K562 (cell line): ENCODE data around the gene DDX43. TPM values are rescaled to one million over a fixed set of nuclear protein-coding genes. Genes with fewer than 3 reads are reported as not detected.

ENCODE experiments used
- ATF3 ChIP-seq, 2 experiments: fragments of 450-650 bp in 1 of 2; sonication (generic) in 1 of 2; formaldehyde crosslinking in 1 of 2; IDR thresholded peaks in 1 of 2; conservative IDR thresholded peaks in 1 of 2; 2 replicates each; pipeline versions ENCODE4 v1.6.1 to v1.8.1; 2016 to 2023; ENCODE audit warnings: mild to moderate bottlenecking in 2 of 2, moderate library complexity in 2 of 2, inconsistent platforms in 1 of 2, missing genetic modification reagents in 1 of 2
- ATF7 ChIP-seq: fragments of 450-650 bp; IDR thresholded peaks from 2 replicates; pipeline ENCODE4 v1.7.1; 2014; ENCODE audit warnings: mild to moderate bottlenecking, moderate library complexity
- CEBPZ ChIP-seq: fragments of 150-350 bp; IDR thresholded peaks from 2 replicates; pipeline ENCODE4 v1.6.1; 2014; ENCODE audit warnings: low read depth, mild to moderate bottlenecking, low read length, borderline replicate concordance
- CREBBP ChIP-seq: IDR thresholded peaks from one replicate; pipeline ENCODE4 v1.6.1; 2012; ENCODE audit warnings: low read depth, mild to moderate bottlenecking, control low read depth, inconsistent platforms, low read length
- DMBX1 ChIP-seq: fragments of 250-450 bp; sonication (Bioruptor Pico); IDR thresholded peaks from 2 replicates; pipeline ENCODE4 v1.8.0; 2022; ENCODE audit warnings: inconsistent platforms, mild to moderate bottlenecking, moderate library complexity, borderline replicate concordance
- KHSRP ChIP-seq: fragments of 450-650 bp; IDR thresholded peaks from 2 replicates; pipeline ENCODE4 v1.6.1; 2017
- NCOA4 ChIP-seq: fragments of 450-650 bp; IDR thresholded peaks from 2 replicates; pipeline ENCODE4 v1.6.1; 2018; ENCODE audit warnings: mild to moderate bottlenecking; ENCODE audit not compliant: partially characterized antibody
- NFE2 ChIP-seq: IDR thresholded peaks from 2 replicates; pipeline ENCODE4 v1.6.1; 2014; ENCODE audit warnings: antibody characterized with exemption, low read depth
- NKRF ChIP-seq: fragments of 450-650 bp; IDR thresholded peaks from 2 replicates; pipeline ENCODE4 v1.6.1; 2016; ENCODE audit warnings: borderline replicate concordance
- RREB1 ChIP-seq: fragments of 250-450 bp; sonication (Bioruptor Pico); IDR thresholded peaks from 2 replicates; pipeline ENCODE4 v1.4.0; 2020
- RUNX1 ChIP-seq: sonication (generic); IDR thresholded peaks from 2 replicates; pipeline ENCODE4 v1.6.1; 2016; ENCODE audit warnings: antibody characterized with exemption, low read depth
- SMC3 ChIP-seq: conservative IDR thresholded peaks from 2 replicates; pipeline ENCODE4 v1.6.1; 2011; ENCODE audit warnings: low read depth, low read length, improper control_type of control experiment; ENCODE audit not compliant: insufficient read depth
- U2AF1 ChIP-seq: fragments of 200-400 bp; formaldehyde crosslinking; optimal IDR thresholded peaks from 2 replicates; pipeline ENCODE3; 2017; ENCODE audit warnings: mild to moderate bottlenecking, low read depth, low read length, moderate library complexity
- ZNF121 ChIP-seq: sonication (generic); formaldehyde crosslinking; conservative IDR thresholded peaks from 2 replicates; pipeline ENCODE4 v1.8.0; 2022; ENCODE audit warnings: missing genetic modification reagents
- ZNF347 ChIP-seq: fragments of 450-650 bp; formaldehyde crosslinking; IDR thresholded peaks from 2 replicates; pipeline ENCODE4 v1.4.0; 2020; ENCODE audit warnings: low read depth, mild to moderate bottlenecking, moderate library complexity
- ZNF384 ChIP-seq: IDR thresholded peaks from 2 replicates; pipeline ENCODE4 v1.6.1; 2012; ENCODE audit warnings: low read depth, low read length, improper control_type of control experiment
- polyA plus RNA-seq, 8 experiments: library from polyadenylated mRNA; depleted of rRNA in 4 of 8; stranded (reverse) in 5 of 8; unstranded in 3 of 8; fragments of >200 nt; fragmentation: Nextera tagmentation in 2 of 8; fragmentation: Illumina TruSeq in 1 of 8; extraction: Ambion mirVana in 2 of 8; extraction: Trizol in 1 of 8; gene quantifications; 2 replicates each; pipeline versions ENCODE4 v1.2.1 to v1.2.3, GENCODE V29; 2011 to 2014; ENCODE audit warnings: inconsistent platforms in 1 of 8, missing spikeins in 1 of 8
- total RNA-seq, 7 experiments: library from RNA; depleted of rRNA in 6 of 7; stranded (reverse); fragments of >200 nt in 6 of 7; fragmentation: Illumina TruSeq in 2 of 7; extraction: Trizol in 2 of 7; gene quantifications; 2 replicates each; pipeline versions ENCODE4 v1.2.1 to v1.2.3, GENCODE V29; 2011 to 2021; ENCODE audit warnings: low replicate concordance in 1 of 7

The DDX43 gene
- total and polyA plus RNA-seq, 9 of the 15 experiments (the other 6 are each of a cell fraction or from before 2014, with no cell fraction given), result 0.07 to 0.88 (median 0.25) TPM

GRCh38 chr6:73382462-73383113 lies 12.0 kb upstream of the DDX43 start (continued):
- TF ChIP-seq ATF3 (IDR thresholded peaks at IDR 0.05) (peak; percentile 32; the same call in 1 of the 2 replicates), ATF3 (CRISPR knock-in tag; conservative IDR thresholded peaks at IDR 0.05) (no peak), U2AF1 (no peak), SMC3 (no peak), ZNF347 (CRISPR knock-in tag) (no peak), DMBX1 (CRISPR knock-in tag) (no peak), NCOA4 (no peak), ATF7 (no peak), NFE2 (no peak), NKRF (no peak), RREB1 (CRISPR knock-in tag) (no peak), CREBBP (no peak), KHSRP (no peak), RUNX1 (no peak), ZNF384 (no peak), ZNF121 (CRISPR knock-in tag) (peak; percentile 90), CEBPZ (no peak)
